A673 (cell line): Measurements from ENCODE around the gene TSSC4. TPM values are rescaled to one million over a fixed set of nuclear protein-coding genes. Genes with fewer than 3 reads are reported as not detected.

Source experiments
- BruUV-seq: library from RNA; stranded (reverse); fragments of 400-500 nt; replicated peaks from 2 replicates; lab custom pipeline; 2021; lab: Mats Ljungman, UMichigan
- CTCF ChIA-PET: fragments of 300-600 bp; sonication (Branson Sonifier 250); formaldehyde crosslinking; loops from one replicate; lab custom pipeline; 2022; ENCODE audit warnings: antibody characterized with exemption; lab: Charles Lee
- POLR2A ChIA-PET: fragments of 300-600 bp; sonication (Branson Sonifier 250); formaldehyde crosslinking; loops from one replicate; lab custom pipeline; 2022; ENCODE audit warnings: antibody characterized with exemption; ENCODE audit not compliant: low non-redundant PET; lab: Charles Lee
- DNase-seq: peaks from one replicate; pipeline ENCODE4 v3.0.0-alpha.2; 2015; ENCODE audit warnings: low spot score
- H3K27ac ChIP-seq: fragments of 200-600 bp; sonication (generic); 2 replicates; pipeline ENCODE4 v1.5.1; 2016; ENCODE audit warnings: mixed run types, low read depth, mild to moderate bottlenecking, mixed read lengths, antibody characterized with exemption, low read length; ENCODE audit not compliant: poor library complexity, severe bottlenecking
- H3K27me3 ChIP-seq: fragments of 200-600 bp; sonication (generic); replicated peaks from 2 replicates; pipeline ENCODE4 v1.6.1; 2017; ENCODE audit warnings: mixed run types, low read depth, mild to moderate bottlenecking, mixed read lengths, antibody characterized with exemption, low read length; ENCODE audit not compliant: insufficient read depth, poor library complexity
- H3K36me3 ChIP-seq: fragments of 200-600 bp; sonication (generic); 2 replicates; pipeline ENCODE4 v1.6.1; 2016; ENCODE audit warnings: mixed run types, mild to moderate bottlenecking, mixed read lengths, antibody characterized with exemption, low read length; ENCODE audit not compliant: insufficient read depth, poor library complexity, severe bottlenecking
- H3K4me1 ChIP-seq: fragments of 200-600 bp; sonication (generic); 2 replicates; pipeline ENCODE4 v1.6.1; 2017; ENCODE audit warnings: mixed run types, mild to moderate bottlenecking, mixed read lengths, antibody characterized with exemption, low read length; ENCODE audit not compliant: insufficient read depth, poor library complexity, severe bottlenecking
- H3K4me3 ChIP-seq: fragments of 200-600 bp; sonication (generic); 2 replicates; pipeline ENCODE4 v1.5.1; 2016; ENCODE audit warnings: low read depth, mixed run types, mild to moderate bottlenecking, mixed read lengths, low read length; ENCODE audit not compliant: poor library complexity, severe bottlenecking
- H3K9me3 ChIP-seq: fragments of 200-600 bp; sonication (generic); 2 replicates; pipeline ENCODE4 v1.6.1; 2016; ENCODE audit warnings: mixed run types, low read depth, mild to moderate bottlenecking, mixed read lengths, antibody characterized with exemption, low read length; ENCODE audit not compliant: poor library complexity, severe bottlenecking
- CTCF ChIP-seq: fragments of 300-800, 200-600 bp; sonication (generic); conservative IDR thresholded peaks from 2 replicates; pipeline ENCODE4 v1.5.1; 2017; ENCODE audit warnings: low read depth, mild to moderate bottlenecking, antibody characterized with exemption, low read length, moderate library complexity, mixed read lengths
- EZH2 ChIP-seq: fragments of 200-600 bp; sonication (generic); IDR thresholded peaks from 2 replicates; pipeline ENCODE4 v1.6.1; 2017; ENCODE audit warnings: borderline replicate concordance, low read depth, mild to moderate bottlenecking, mixed read lengths, antibody characterized with exemption, low read length; ENCODE audit not compliant: poor library complexity, severe bottlenecking
- intact Hi-C: fragments of 100-400 bp; cut with micrococcal nuclease; formaldehyde crosslinking; loops from one replicate; pipeline ENCODE4 v1.10.0; 2022; ENCODE audit not compliant: unreplicated experiment
- total RNA-seq: library from RNA; stranded (reverse); gene quantifications from 2 replicates; pipeline ENCODE4 v1.2.3, GENCODE V29; 2021

Gene TSSC4
- total RNA-seq, 1 experiment from 2014 or later: 46.8 TPM

GRCh38 chr11:2409611-2410468, 9.3 kb downstream of the TSSC4 start:
- TF ChIP-seq CTCF: no peak
- no peak for TF ChIP-seq EZH2
- no peak overlapping the region for H3K27ac ChIP-seq
- no peak for DNase-seq
- ChIA-PET POLR2A (interaction anchor here (0.6 kb wide), 1 partner anchor 32 kb away, joined by 4 read pairs; no protein-coding TSS in a partner anchor), CTCF (interaction anchor here (1.3 kb wide), 1 partner anchor 11 kb away, joined by 3 read pairs; no protein-coding TSS in a partner anchor)
- no peaks in the 10 kb centered on the region for H3K27me3 ChIP-seq
- no TSS peak for BruUV-seq
- H3K9me3 ChIP-seq: no peaks in the 10 kb centered on the region
- H3K4me3 ChIP-seq: no peak overlapping the region
- intact Hi-C loops: no loop called here
- no peaks in the 10 kb centered on the region for H3K4me1 ChIP-seq
- H3K36me3 ChIP-seq: no peaks in the 10 kb centered on the region

- DNase-seq: no peak
- no peak for TF ChIP-seq EZH2
- no peak for TF ChIP-seq CTCF
- ChIA-PET CTCF (interaction anchor here (1.3 kb wide), 1 partner anchor 10 kb away, joined by 3 read pairs; no protein-coding TSS in a partner anchor), POLR2A (no interaction called here)
- Histone ChIP-seq H3K9me3 (no peaks in the 10 kb centered on the region), H3K27ac (no peak overlapping the region), H3K4me3 (no peak overlapping the region), H3K27me3 (no peaks in the 10 kb centered on the region), H3K36me3 (no peaks in the 10 kb centered on the region), H3K4me1 (no peaks in the 10 kb centered on the region)
- intact Hi-C loops: no loop called here
- no TSS peak for BruUV-seq
Observed at GRCh38 chr11:2410616-2411015, 10.1 kb downstream of the TSSC4 start.

GRCh38 chr11:2411446-2412305, 11.1 kb downstream of the TSSC4 start:
- Histone ChIP-seq H3K4me1 (no peaks in the 10 kb centered on the region), H3K4me3 (no peak overlapping the region), H3K36me3 (no peaks in the 10 kb centered on the region), H3K27me3 (no peaks in the 10 kb centered on the region), H3K9me3 (no peaks in the 10 kb centered on the region), H3K27ac (no peak overlapping the region)
- intact Hi-C loops: no loop called here
- no peak for TF ChIP-seq CTCF
- no peak for TF ChIP-seq EZH2
- CTCF ChIA-PET: no interaction called here
- no peak for DNase-seq
- no TSS peak for BruUV-seq
- POLR2A ChIA-PET: no interaction called here
